ENCODE measurements around the gene CCDC102A. TPM values are rescaled to one million over a fixed set of nuclear protein-coding genes. Genes with fewer than 3 reads are reported as not detected.

The CCDC102A gene
- total RNA-seq, 3 donors from 2014 or later = 1.2 to 16.2 (median 2.5) TPM

GRCh38 chr16:57568173-57568678 lies 31.9 kb upstream of the CCDC102A start:
- Histone ChIP-seq H3K4me1 (ENCODE audit: low read depth) (peaks cover 2% of the 10 kb centered on the region), H3K4me3 (no peak overlapping the region), H3K36me3 (ENCODE audit: low read depth) (no peaks in the 10 kb centered on the region), H3K9me3 (no peaks in the 10 kb centered on the region)
- TF ChIP-seq CTCF (IDR thresholded peaks at IDR 0.05) = no peak
- intact Hi-C loops (cut with DNase I, micrococcal nuclease) = no loop called here
- ATAC-seq (no peak), DNase-seq (no peak)

GRCh38 chr16:57567691-57568090 lies 31.3 kb upstream of the CCDC102A start:
- Histone ChIP-seq H3K36me3 (ENCODE audit: low read depth) (no peaks in the 10 kb centered on the region), H3K4me3 (no peak overlapping the region), H3K9me3 (no peaks in the 10 kb centered on the region), H3K4me1 (ENCODE audit: low read depth) (peaks cover 3% of the 10 kb centered on the region)
- ATAC-seq = no peak
- intact Hi-C loops (cut with DNase I, micrococcal nuclease) = no loop called here
- TF ChIP-seq CTCF (IDR thresholded peaks at IDR 0.05) = no peak
- DNase-seq = no peak

- H3K4me3 ChIP-seq = no peak overlapping the region
- no peak for DNase-seq
- H3K36me3 ChIP-seq (ENCODE audit: low read depth) = no peaks in the 10 kb centered on the region
- no peak for ATAC-seq
- intact Hi-C loops (cut with DNase I, micrococcal nuclease) = no loop called here
- H3K9me3 ChIP-seq = no peaks in the 10 kb centered on the region
- TF ChIP-seq CTCF (IDR thresholded peaks at IDR 0.05) = no peak
- peaks cover 3% of the 10 kb centered on the region for H3K4me1 ChIP-seq (ENCODE audit: low read depth)
Observed at GRCh38 chr16:57566436-57566835, 30.1 kb upstream of the CCDC102A start.

- Histone ChIP-seq H3K36me3 (ENCODE audit: low read depth) (no peaks in the 10 kb centered on the region), H3K9me3 (no peaks in the 10 kb centered on the region), H3K4me3 (no peak overlapping the region), H3K4me1 (ENCODE audit: low read depth) (peaks cover 3% of the 10 kb centered on the region)
- DNase-seq (no peak), ATAC-seq (no peak)
- intact Hi-C loops (cut with DNase I, micrococcal nuclease) = no loop called here
- no peak for TF ChIP-seq CTCF (IDR thresholded peaks at IDR 0.05)
Observed at GRCh38 chr16:57565461-57565860, 29.1 kb upstream of the CCDC102A start.

GRCh38 chr16:57564571-57565270 lies 28.4 kb upstream of the CCDC102A start:
- intact Hi-C loops (cut with DNase I, micrococcal nuclease) = no loop called here
- DNase-seq (no peak), ATAC-seq (no peak)
- Histone ChIP-seq H3K36me3 (ENCODE audit: low read depth) (no peaks in the 10 kb centered on the region), H3K9me3 (no peaks in the 10 kb centered on the region), H3K4me1 (ENCODE audit: low read depth) (peaks cover 3% of the 10 kb centered on the region), H3K4me3 (no peak overlapping the region)
- no peak for TF ChIP-seq CTCF (IDR thresholded peaks at IDR 0.05)
